HUDEP-2 (cell line): ENCODE results near the gene MARCO.
A peak's percentile ranks its signal among the peaks of the same experiment; 100 is the strongest.

ENCODE experiments used
- DNase-seq, 76 experiments: peaks; one replicate each; lab custom pipeline; 2025; ENCODE audit not compliant: unreplicated experiment in 76 of 76; lab: John Stamatoyannopoulos, UW

Gene MARCO

GRCh38 chr2:118942031-118942430, at the start of gene MARCO:
Gene MARCO (plus strand): TSS chr2:118942194. CDS start chr2:118942301, 107 bp downstream.
- DNase-seq: no peak

DNA sequence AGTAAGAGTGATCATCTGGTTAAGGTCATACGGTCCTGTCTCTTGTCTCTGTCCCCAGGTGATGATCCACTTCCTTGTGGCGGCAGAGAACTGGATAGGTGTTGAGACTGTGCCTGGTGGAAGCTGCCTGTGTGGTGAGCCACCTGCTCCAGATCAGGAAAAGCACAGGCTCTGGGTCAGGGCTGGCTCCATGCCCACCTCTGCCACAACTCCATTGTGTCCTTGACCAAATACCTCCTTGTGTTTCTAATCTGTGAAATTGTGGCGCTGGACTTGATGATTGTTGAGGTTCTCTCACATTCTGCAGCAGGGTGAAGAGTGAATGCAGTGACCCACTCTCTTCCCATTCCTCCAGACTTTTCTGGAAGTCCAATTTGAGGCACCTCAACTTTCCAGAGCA, 48.9 kb upstream of the MARCO start:
- DNase-seq: no peak

GRCh38 chr2:118902266-118903028, 39.5 kb upstream of the MARCO start:
- no peak for DNase-seq

DNA sequence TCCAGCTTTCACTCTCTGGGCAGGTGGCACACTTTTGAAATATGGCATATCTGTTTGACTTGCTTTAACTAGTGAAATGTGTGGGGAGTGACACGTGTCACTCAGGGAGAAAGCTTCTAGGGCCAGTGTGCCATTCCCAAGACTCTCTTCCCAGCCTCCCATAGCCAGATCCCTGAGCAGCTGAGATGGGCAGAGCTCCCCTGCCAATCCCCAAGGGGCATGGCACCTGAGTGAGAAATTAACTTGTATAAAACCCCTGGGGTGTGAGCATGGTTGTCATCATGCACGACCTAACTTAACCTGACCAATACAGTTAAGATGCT, 39.0 kb upstream of the MARCO start:
- no peak for DNase-seq

DNA sequence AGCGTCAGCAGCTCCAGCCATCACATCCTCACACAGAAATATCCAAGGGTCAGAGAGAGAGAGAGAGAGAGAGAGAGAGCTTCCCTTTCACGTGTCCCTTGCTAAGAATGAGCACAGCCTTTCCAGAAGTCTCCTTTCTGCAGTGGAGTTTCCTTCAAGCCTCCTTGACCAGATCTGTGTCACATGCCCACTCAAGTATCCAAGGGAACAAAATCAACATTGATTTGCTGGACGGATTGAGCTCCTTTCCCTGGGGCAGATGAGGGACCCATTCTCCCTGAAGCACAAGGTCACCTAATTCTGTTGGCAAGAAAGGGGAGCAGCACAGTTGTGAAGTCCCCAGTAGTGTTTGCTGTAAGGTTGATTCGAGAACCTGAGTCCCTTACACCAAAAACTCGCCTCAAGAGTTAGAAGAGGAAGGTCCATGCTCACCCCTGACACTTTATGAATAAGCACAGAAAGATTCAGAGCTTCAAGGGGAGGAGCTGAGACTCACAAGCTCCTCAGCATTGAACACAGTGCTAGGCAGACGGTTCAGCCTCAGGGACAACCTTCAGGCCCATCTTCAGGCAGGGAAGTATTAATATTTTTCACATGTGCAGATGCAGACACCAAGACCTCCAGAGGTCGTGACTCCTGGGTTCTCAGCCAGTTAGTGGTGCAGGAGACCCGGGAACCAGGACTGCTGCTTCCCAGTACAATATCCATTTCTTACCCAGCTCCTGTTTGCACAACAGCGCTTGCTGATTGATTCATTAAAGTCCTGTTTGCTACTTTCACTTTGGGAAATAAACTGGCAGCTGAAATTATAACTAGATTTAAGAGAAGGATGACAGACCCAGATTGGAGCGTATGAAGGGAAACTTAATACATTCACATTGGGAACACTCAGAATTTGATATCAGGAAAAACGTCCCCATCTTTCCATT, 38.2 kb upstream of the MARCO start:
- DNase-seq: no peak

- DNase-seq: no peak
Measured at GRCh38 chr2:118905206-118905605, 36.8 kb upstream of the MARCO start.

GRCh38 chr2:118906186-118906585, 35.8 kb upstream of the MARCO start:
- DNase-seq: no peak

- no peak for DNase-seq
Measured at GRCh38 chr2:118907759-118908158, 34.2 kb upstream of the MARCO start.

- DNase-seq: no peak
Measured at GRCh38 chr2:118909191-118909590, 32.8 kb upstream of the MARCO start.

DNA sequence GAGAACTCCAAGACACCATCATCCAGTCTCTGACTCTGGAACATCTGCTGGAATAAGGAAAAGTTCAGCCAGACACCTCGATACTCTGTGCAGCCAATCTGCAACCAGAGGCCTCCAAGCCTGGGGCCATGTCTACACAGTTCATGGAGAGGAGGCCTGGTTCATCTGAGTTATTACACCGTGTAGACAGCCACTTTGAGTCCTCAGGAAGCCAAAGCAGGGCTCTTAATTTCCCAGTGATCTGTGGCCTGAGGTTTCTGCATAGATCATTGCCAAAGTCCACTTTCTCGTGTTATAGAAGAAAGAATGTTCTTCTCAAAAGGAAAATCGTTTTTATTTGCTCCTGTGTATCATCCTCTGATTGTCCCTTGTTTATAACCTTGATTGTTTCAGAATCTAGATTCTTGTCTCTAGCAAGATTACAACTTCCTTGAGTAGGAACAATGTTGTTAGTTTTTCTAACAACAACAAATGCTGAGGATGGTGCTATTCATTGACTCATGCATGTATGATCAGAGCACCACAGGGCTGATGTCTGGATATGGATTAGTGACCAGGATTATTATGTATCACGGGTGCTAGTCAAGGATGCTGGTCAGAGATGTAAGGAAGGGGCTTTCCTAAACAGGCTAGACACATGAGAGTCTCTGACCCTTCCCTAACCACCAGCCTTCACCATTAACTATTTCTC, 30.7 kb upstream of the MARCO start:
- DNase-seq: no peak

GRCh38 chr2:118911936-118912335, 30.1 kb upstream of the MARCO start:
- DNase-seq: no peak

GRCh38 chr2:118913131-118913802, 28.7 kb upstream of the MARCO start:
- DNase-seq: no peak

DNA sequence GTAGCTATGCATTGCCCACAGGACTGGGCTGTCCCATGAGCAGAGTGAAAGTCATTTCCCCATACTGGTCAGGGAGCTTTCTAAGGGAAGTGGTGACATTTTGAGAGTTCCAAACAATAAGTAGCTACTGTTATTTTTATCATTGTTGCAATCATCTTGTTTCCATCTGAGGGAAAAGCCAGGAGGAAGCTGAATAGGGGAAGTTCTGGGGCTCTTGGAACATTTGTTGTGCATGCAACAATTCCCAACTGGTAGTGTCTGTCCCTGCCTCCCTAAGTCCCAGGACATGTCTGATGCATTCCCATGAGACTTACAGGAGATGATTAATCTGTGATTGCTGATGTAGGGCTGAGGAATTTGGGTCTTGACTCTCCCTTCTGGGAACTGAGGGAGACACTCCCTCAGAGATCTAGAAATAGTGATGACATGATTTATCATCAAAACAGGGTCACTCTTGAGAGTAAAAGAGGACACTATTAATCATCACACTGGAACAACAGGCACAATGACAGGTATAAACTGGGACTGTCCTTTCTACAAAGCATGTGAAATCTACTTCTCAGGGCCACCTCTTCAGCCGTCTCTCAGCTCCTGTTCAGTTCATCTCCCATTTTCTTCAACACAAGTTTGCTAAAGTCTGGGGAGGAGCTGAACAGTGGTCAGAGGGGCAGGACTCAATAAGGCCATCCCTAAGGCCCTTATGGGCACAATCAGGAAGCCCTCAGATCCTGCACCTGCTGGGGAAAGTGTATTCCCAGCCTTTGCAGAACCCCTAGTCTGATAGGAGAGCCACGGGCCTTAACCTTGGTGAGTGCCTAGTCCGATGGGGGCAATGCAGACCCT, 28.0 kb upstream of the MARCO start:
- no peak for DNase-seq

DNA sequence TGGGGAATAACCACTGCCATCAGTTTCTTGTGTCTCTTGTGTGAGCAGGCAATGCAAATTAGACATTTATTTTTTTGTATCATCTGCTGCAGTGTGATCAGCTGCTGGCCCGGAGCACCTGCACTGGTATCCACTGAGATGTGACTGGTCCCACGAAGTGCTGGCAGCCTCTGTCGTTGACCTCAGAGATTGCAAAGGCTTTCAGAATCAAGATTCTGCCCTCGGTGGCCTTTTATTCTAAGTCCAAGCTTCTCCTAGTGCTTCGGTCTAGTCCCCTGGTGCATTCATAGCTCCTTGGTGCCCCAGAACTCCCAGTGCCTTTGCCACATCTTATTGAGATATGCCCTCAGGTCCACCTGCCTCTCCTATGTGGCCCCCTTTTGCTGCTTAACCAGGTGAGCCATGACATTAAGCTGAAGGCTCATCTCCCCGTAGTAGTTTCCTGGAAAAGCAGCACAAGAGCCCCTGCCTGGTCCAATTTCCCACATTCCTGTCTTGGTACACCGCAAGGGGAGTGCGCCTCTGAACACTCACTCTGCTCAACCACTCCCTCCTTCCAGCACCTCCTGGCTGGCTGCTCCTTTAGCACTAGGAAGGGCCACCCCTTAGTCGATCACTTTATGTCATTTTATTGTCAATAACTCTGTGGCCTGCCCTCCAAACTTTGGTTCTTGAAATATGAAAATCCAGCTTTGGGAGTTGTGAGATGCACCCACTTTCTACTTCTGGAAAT, 27.1 kb upstream of the MARCO start:
- no peak for DNase-seq

- no peak for DNase-seq
Measured at GRCh38 chr2:118918017-118918416, 24.0 kb upstream of the MARCO start.

DNA sequence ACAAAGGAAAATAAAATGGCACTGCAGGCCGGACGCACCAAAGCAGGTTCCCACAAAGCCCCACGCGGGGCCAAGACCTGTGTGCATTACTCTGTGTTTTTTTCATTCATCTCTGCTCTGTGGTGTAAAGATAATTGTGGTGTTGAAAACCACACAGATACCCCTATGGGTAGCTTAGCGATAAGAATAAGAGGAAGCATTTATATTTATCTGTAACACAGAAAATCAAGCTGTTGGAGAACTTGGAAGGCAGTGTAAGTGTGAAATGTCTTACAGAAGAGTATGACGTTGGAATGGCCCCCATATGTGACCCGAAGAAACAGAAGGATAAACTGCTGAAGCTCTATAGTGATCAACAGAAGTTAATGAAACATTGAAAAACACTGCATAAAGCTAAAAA, 20.3 kb upstream of the MARCO start:
- peak in 3 of 76 experiments; percentile 4 to 7 (median 5) for DNase-seq

DNA sequence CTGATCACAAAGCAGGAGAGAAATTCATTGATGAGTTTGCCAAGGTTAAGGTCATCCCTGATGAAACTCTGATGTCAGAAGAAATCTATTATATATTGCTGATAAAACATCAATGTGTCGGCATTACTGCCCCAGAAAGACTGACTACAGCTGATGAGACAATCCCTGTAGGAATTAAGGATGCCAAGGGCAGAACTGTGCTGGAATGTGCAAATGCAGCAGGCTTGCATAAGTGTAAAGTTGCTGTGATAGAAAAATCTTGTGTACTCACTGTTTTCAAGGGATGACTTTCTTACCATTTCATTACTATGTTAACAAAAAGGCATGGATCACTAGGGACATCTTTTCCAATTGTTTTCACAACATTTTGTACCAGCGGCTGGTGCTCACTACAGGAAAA, 19.7 kb upstream of the MARCO start:
- DNase-seq: no peak

- DNase-seq: no peak
Measured at GRCh38 chr2:118923371-118923770, 18.6 kb upstream of the MARCO start.

DNA sequence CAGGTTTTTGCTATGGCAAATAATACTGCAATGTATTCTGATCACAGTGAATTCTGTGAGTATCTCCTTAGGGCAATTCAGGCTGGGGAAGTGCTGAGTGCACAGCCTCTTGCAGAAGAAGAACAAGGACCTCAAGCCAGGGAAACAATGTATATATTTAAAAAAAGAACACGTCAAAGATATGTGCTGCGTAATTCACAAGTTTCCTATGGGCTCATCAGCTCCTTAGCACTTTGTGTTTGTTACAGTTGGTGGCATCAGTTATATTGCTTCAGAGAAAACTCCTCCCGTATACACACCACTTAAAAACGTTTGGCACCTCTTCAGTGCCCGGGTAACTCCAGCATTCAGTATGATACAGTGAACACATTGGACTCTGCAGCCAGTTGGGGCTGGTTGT, 16.5 kb upstream of the MARCO start:
- DNase-seq: no peak
